ACC112 (cell line): ENCODE results near the gene DACH2.

Experiments used
- H2AFZ ChIP-seq: fragments of 200-600 bp; sonication (generic); one replicate; pipeline ENCODE4 v1.6.0; 2017; ENCODE audit warnings: antibody characterized with exemption, low read length; ENCODE audit not compliant: unreplicated experiment
- H3K27ac ChIP-seq: fragments of 200-600 bp; sonication (generic); 2 replicates; pipeline ENCODE4 v1.5.1; 2014; ENCODE audit warnings: low read depth, mild to moderate bottlenecking, antibody characterized with exemption, low read length, moderate library complexity
- H3K27me3 ChIP-seq: fragments of 200-600 bp; sonication (generic); 2 replicates; pipeline ENCODE4 v1.6.1; 2014; ENCODE audit warnings: mild to moderate bottlenecking, antibody characterized with exemption, low read length, moderate library complexity, mixed read lengths; ENCODE audit not compliant: insufficient read depth
- H3K36me3 ChIP-seq: fragments of 200-600 bp; sonication (generic); 2 replicates; pipeline ENCODE4 v1.6.1; 2016; ENCODE audit warnings: mild to moderate bottlenecking, antibody characterized with exemption, low read length, moderate library complexity, mixed read lengths; ENCODE audit not compliant: insufficient read depth
- H3K4me1 ChIP-seq: fragments of 200-600 bp; sonication (generic); one replicate; pipeline ENCODE4 v1.6.1; 2016; ENCODE audit warnings: low read length, mixed read lengths; ENCODE audit not compliant: insufficient read depth, unreplicated experiment, control insufficient read depth
- H3K4me3 ChIP-seq: fragments of 200-600 bp; sonication (generic); 2 replicates; pipeline ENCODE4 v1.5.1; 2014; ENCODE audit warnings: mild to moderate bottlenecking, low read depth, low read length
- H3K79me2 ChIP-seq: fragments of 200-600 bp; sonication (generic); one replicate; pipeline ENCODE4 v1.6.0; 2016; ENCODE audit warnings: low read length; ENCODE audit not compliant: control insufficient read depth, unreplicated experiment, insufficient read depth

The DACH2 gene

DNA sequence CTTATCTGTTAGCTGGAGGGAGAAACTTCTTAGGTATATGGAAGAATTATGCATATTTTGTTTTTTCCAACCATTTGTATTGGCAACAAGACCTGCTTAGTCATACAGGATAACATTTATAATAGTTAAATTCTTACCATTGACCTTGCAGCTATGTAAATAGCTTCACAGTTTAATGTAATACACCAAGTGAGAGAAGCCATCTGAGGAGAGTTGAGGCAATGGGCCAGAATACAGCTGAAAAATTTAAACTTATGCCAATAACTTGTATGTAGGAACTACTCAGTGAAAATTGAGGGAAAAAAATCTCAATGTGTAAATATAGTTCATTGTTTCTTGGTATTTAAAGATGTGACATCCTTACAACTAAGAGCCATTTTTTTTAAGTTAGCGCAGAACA is 273.5 kb downstream of the DACH2 start:
- H3K79me2 ChIP-seq, result no peaks in the 10 kb centered on the region
- no peak overlapping the region for H2AFZ ChIP-seq
- no peak overlapping the region for H3K4me3 ChIP-seq
- no peaks in the 10 kb centered on the region for H3K27me3 ChIP-seq
- no peaks in the 10 kb centered on the region for H3K4me1 ChIP-seq
- no peak overlapping the region for H3K27ac ChIP-seq
- H3K36me3 ChIP-seq, result no peaks in the 10 kb centered on the region

- Histone ChIP-seq H3K4me3 (no peak overlapping the region), H2AFZ (no peak overlapping the region), H3K36me3 (no peaks in the 10 kb centered on the region), H3K79me2 (no peaks in the 10 kb centered on the region), H3K4me1 (no peaks in the 10 kb centered on the region), H3K27ac (no peak overlapping the region), H3K27me3 (no peaks in the 10 kb centered on the region)
Measured at GRCh38 chrX:86436116-86436515, 287.9 kb downstream of the DACH2 start.

GRCh38 chrX:86455495-86455894 is 307.2 kb downstream of the DACH2 start:
- no peak overlapping the region for H2AFZ ChIP-seq
- H3K4me1 ChIP-seq, result no peaks in the 10 kb centered on the region
- no peak overlapping the region for H3K27ac ChIP-seq
- H3K36me3 ChIP-seq, result no peaks in the 10 kb centered on the region
- H3K4me3 ChIP-seq, result no peak overlapping the region
- no peaks in the 10 kb centered on the region for H3K27me3 ChIP-seq
- no peaks in the 10 kb centered on the region for H3K79me2 ChIP-seq

DNA sequence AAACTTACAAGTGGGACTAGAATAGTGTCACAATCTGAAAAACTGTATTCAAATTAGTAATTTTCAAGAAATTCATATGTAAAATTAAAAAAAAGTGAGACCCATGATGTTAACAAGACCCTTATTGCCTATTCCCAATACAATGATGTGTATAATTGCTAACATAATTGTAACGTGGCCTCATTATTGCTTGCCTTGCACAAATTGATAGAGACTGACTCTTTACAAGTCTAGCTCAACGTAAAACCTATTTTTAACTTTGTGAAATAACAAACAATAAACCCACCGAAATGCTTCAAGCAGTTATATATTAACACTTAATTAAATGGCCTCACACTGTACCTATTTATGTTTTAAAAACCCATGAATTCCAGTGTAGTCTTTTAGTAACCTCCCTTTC is 312.5 kb downstream of the DACH2 start:
- Histone ChIP-seq H3K36me3 (no peaks in the 10 kb centered on the region), H2AFZ (no peak overlapping the region), H3K27me3 (no peaks in the 10 kb centered on the region), H3K4me1 (no peaks in the 10 kb centered on the region), H3K4me3 (no peak overlapping the region), H3K27ac (no peak overlapping the region), H3K79me2 (no peaks in the 10 kb centered on the region)

DNA sequence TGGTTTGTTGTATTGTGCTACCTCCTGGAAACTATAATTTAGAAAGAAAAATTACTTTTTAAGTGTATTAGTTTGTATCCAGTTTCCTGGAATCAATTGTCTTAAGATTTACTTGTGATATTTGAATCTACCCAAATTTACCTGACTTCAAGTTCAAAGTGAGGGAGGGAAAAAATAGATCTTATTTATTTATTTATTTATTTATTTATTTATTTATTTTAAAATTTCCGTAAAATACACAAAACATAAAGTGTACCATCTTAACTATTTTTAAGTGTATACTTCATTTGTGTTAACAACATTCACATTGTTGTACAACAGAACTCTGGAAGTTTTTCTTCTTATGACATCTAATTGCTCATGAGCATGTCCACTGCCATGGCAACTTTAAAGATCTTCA is 356.0 kb downstream of the DACH2 start:
- Histone ChIP-seq H3K4me3 (no peak overlapping the region), H3K27ac (peak overlapping the region; percentile 48), H3K4me1 (no peaks in the 10 kb centered on the region), H3K27me3 (no peaks in the 10 kb centered on the region), H3K36me3 (no peaks in the 10 kb centered on the region), H2AFZ (no peak overlapping the region), H3K79me2 (no peaks in the 10 kb centered on the region)

- H2AFZ ChIP-seq, result no peak overlapping the region
- no peak overlapping the region for H3K4me3 ChIP-seq
- H3K79me2 ChIP-seq, result no peaks in the 10 kb centered on the region
- no peaks in the 10 kb centered on the region for H3K36me3 ChIP-seq
- H3K27ac ChIP-seq, result no peak overlapping the region
- H3K4me1 ChIP-seq, result no peaks in the 10 kb centered on the region
- no peaks in the 10 kb centered on the region for H3K27me3 ChIP-seq
Measured at GRCh38 chrX:86507331-86507730, 359.1 kb downstream of the DACH2 start.

- H3K36me3 ChIP-seq, result no peaks in the 10 kb centered on the region
- H3K27me3 ChIP-seq, result no peaks in the 10 kb centered on the region
- H3K4me1 ChIP-seq, result no peaks in the 10 kb centered on the region
- H2AFZ ChIP-seq, result no peak overlapping the region
- H3K4me3 ChIP-seq, result no peak overlapping the region
- no peak overlapping the region for H3K27ac ChIP-seq
- no peaks in the 10 kb centered on the region for H3K79me2 ChIP-seq
Measured at GRCh38 chrX:86579777-86580176, 431.5 kb downstream of the DACH2 start.

DNA sequence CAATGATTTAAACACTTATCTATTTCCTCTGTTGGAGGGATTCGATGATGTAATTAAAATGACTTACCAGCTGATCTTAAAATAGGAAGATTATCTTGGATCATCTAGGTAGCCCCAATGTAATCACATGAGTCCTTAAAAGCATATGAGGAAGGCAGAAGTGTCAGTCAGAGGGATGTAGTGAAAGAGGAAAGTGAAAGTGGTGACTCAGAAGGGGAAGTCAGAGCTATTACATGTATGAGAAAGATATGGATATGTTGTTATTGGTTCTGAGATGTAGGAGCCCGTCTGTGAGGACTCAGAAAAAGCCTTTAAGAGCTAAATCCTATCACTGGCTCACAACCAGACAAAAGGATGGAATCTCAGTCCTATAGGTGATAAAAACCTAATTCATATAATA is 456.4 kb downstream of the DACH2 start:
- H3K79me2 ChIP-seq, result no peaks in the 10 kb centered on the region
- H3K36me3 ChIP-seq, result no peaks in the 10 kb centered on the region
- H3K27me3 ChIP-seq, result no peaks in the 10 kb centered on the region
- H3K27ac ChIP-seq, result peak overlapping the region; percentile 57
- no peak overlapping the region for H2AFZ ChIP-seq
- H3K4me3 ChIP-seq, result no peak overlapping the region; the same call in 1 of the 2 replicates
- no peaks in the 10 kb centered on the region for H3K4me1 ChIP-seq

GRCh38 chrX:86696951-86697350 is 548.7 kb downstream of the DACH2 start:
- no peak overlapping the region for H3K4me3 ChIP-seq
- no peak overlapping the region for H2AFZ ChIP-seq
- no peaks in the 10 kb centered on the region for H3K4me1 ChIP-seq
- H3K79me2 ChIP-seq, result no peaks in the 10 kb centered on the region
- H3K27me3 ChIP-seq, result no peaks in the 10 kb centered on the region
- H3K36me3 ChIP-seq, result no peaks in the 10 kb centered on the region
- no peak overlapping the region for H3K27ac ChIP-seq

- Histone ChIP-seq H3K27ac (no peak overlapping the region), H3K4me3 (no peak overlapping the region), H3K4me1 (no peaks in the 10 kb centered on the region), H3K36me3 (no peaks in the 10 kb centered on the region), H3K79me2 (no peaks in the 10 kb centered on the region), H3K27me3 (no peaks in the 10 kb centered on the region), H2AFZ (no peak overlapping the region)
Measured at GRCh38 chrX:86711531-86712180, 563.4 kb downstream of the DACH2 start.

- Histone ChIP-seq H3K27me3 (no peaks in the 10 kb centered on the region), H3K4me3 (no peak overlapping the region), H3K27ac (no peak overlapping the region), H3K79me2 (no peaks in the 10 kb centered on the region), H3K4me1 (no peaks in the 10 kb centered on the region), H2AFZ (no peak overlapping the region), H3K36me3 (no peaks in the 10 kb centered on the region)
Measured at GRCh38 chrX:86714441-86714840, 566.2 kb downstream of the DACH2 start.
